Activated CD8-positive, alpha-beta memory T cell treated with anti-CD3 and anti-CD28 coated beads for 4 hours (primary cell): Measurements from ENCODE around the gene SEPTIN8.

ENCODE experiments used
- DNase-seq, 2 donors: peaks; one replicate each; pipeline ENCODE4 v3.0.0-alpha.2; 2020; ENCODE audit warnings: low read depth in 2 of 2

The SEPTIN8 gene

GRCh38 chr5:132748522-132749000 lies 28.5 kb downstream of the SEPTIN8 start:
- DNase-seq: no peak

- peak in 1 of 2 donors; percentile 35 for DNase-seq
These were observed 29.2 kb downstream of the SEPTIN8 start for GRCh38 chr5:132747616-132748440.

GRCh38 chr5:132746954-132747615 lies 30.0 kb downstream of the SEPTIN8 start, which contains the start of gene CCNI2:
Gene CCNI2, plus strand, starts transcription at chr5:132747426. Its CDS starts 70 bp downstream, at chr5:132747496.
- peak; percentile 40 to 55 for DNase-seq

- no peak for DNase-seq
These were observed 30.5 kb downstream of the SEPTIN8 start for GRCh38 chr5:132746592-132746953.

GRCh38 chr5:132744659-132745058 lies 32.4 kb downstream of the SEPTIN8 start:
- DNase-seq: no peak

GRCh38 chr5:132742626-132743025 lies 34.4 kb downstream of the SEPTIN8 start:
- DNase-seq: no peak

GRCh38 chr5:132742158-132742557 lies 34.9 kb downstream of the SEPTIN8 start:
- DNase-seq: no peak

- no peak for DNase-seq
These were observed 37.8 kb downstream of the SEPTIN8 start for GRCh38 chr5:132739232-132739631.

GRCh38 chr5:132737982-132738681 lies 38.9 kb downstream of the SEPTIN8 start:
- no peak for DNase-seq

- DNase-seq: peak; percentile 97 to 98
These were observed 39.9 kb downstream of the SEPTIN8 start, which contains the start of gene KIF3A for GRCh38 chr5:132736853-132737833. Gene KIF3A, minus strand, starts transcription at chr5:132737546. Its CDS starts 127 bp downstream, at chr5:132737419.

- no peak for DNase-seq
These were observed 42.4 kb downstream of the SEPTIN8 start for GRCh38 chr5:132734687-132735086.

GRCh38 chr5:132733499-132734148 lies 43.4 kb downstream of the SEPTIN8 start:
- no peak for DNase-seq

- no peak for DNase-seq
These were observed 47.1 kb downstream of the SEPTIN8 start for GRCh38 chr5:132729896-132730295.

- no peak for DNase-seq
These were observed 51.3 kb downstream of the SEPTIN8 start for GRCh38 chr5:132725745-132726144.

GRCh38 chr5:132718544-132719312 lies 58.3 kb downstream of the SEPTIN8 start:
- no peak for DNase-seq

GRCh38 chr5:132714456-132715307 lies 62.4 kb downstream of the SEPTIN8 start:
- DNase-seq: no peak

- DNase-seq: no peak
These were observed 68.4 kb downstream of the SEPTIN8 start for GRCh38 chr5:132708645-132709044.

GRCh38 chr5:132704875-132705274 lies 72.2 kb downstream of the SEPTIN8 start:
- DNase-seq: no peak
